HepG2 (cell line): ENCODE data around the gene CD40. TPM values are rescaled to one million over a fixed set of nuclear protein-coding genes. Genes with fewer than 3 reads are reported as not detected.
A peak's percentile ranks its signal among the peaks of the same experiment; 100 is the strongest.

Source experiments
- ATF7-NPFF ChIP-seq: sonication (generic); formaldehyde crosslinking; IDR thresholded peaks from 2 replicates; pipeline ENCODE4 v1.8.1; 2023; ENCODE audit warnings: mild to moderate bottlenecking, low read depth, missing genetic modification reagents, moderate library complexity
- BRF2 ChIP-seq: sonication (generic); formaldehyde crosslinking; IDR thresholded peaks from 2 replicates; pipeline ENCODE4 v1.8.1; 2022; ENCODE audit warnings: mild to moderate bottlenecking, missing genetic modification reagents
- CCAR2 ChIP-seq: fragments of 200-400 bp; formaldehyde crosslinking; optimal IDR thresholded peaks from 2 replicates; pipeline ENCODE3; 2018; ENCODE audit warnings: low read depth, mild to moderate bottlenecking, low read length, moderate library complexity
- FOXO1 ChIP-seq: sonication (generic); formaldehyde crosslinking; IDR thresholded peaks from 2 replicates; pipeline ENCODE4 v1.4.0; 2020; ENCODE audit warnings: missing genetic modification reagents
- IRX3 ChIP-seq: sonication (generic); formaldehyde crosslinking; IDR thresholded peaks from 2 replicates; pipeline ENCODE4 v1.8.1; 2023; ENCODE audit warnings: mild to moderate bottlenecking, low read depth, missing genetic modification reagents, borderline replicate concordance
- NR2C2 ChIP-seq: sonication (generic); formaldehyde crosslinking; IDR thresholded peaks from 2 replicates; pipeline ENCODE4 v1.4.0; 2020; ENCODE audit warnings: missing genetic modification reagents, mild to moderate bottlenecking, moderate library complexity, borderline replicate concordance
- RFXANK ChIP-seq: IDR thresholded peaks from 2 replicates; pipeline ENCODE4 v1.6.1; 2016
- TIGD3 ChIP-seq: sonication (generic); formaldehyde crosslinking; IDR thresholded peaks from 2 replicates; pipeline ENCODE4 v1.5.1; 2020; ENCODE audit warnings: mild to moderate bottlenecking, missing genetic modification reagents, borderline replicate concordance
- ZBTB21 ChIP-seq: sonication (generic); formaldehyde crosslinking; IDR thresholded peaks from 2 replicates; pipeline ENCODE4 v1.4.0; 2020; ENCODE audit warnings: missing genetic modification reagents
- ZMYM3 ChIP-seq: sonication (generic); formaldehyde crosslinking; IDR thresholded peaks from 2 replicates; pipeline ENCODE4 v1.5.1; 2020; ENCODE audit warnings: mild to moderate bottlenecking, missing genetic modification reagents
- ZNF264 ChIP-seq: sonication (generic); formaldehyde crosslinking; IDR thresholded peaks from 2 replicates; pipeline ENCODE4 v1.4.0; 2020; ENCODE audit warnings: missing genetic modification reagents
- ZNF430 ChIP-seq: sonication (generic); formaldehyde crosslinking; IDR thresholded peaks from 2 replicates; pipeline ENCODE4 v1.9.0; 2021; ENCODE audit warnings: mild to moderate bottlenecking, missing genetic modification reagents
- ZNF597 ChIP-seq: sonication (generic); formaldehyde crosslinking; IDR thresholded peaks from 2 replicates; pipeline ENCODE4 v1.5.0; 2020; ENCODE audit warnings: missing genetic modification reagents
- polyA plus RNA-seq, 8 experiments: library from polyadenylated mRNA; depleted of rRNA in 3 of 8; stranded (reverse) in 7 of 8; unstranded in 1 of 8; fragments of >200 nt; fragmentation: Illumina TruSeq in 4 of 8; extraction: Trizol in 4 of 8; gene quantifications; 2 replicates each; pipeline versions ENCODE4 v1.2.1 to v1.2.3, GENCODE V29; 2011 to 2016; ENCODE audit warnings: low read depth in 4 of 8, missing spikeins in 1 of 8, mixed read lengths in 1 of 8; ENCODE audit not compliant: insufficient read depth in 1 of 8
- total RNA-seq, 5 experiments: library from RNA; depleted of rRNA; stranded (reverse); fragments of >200 nt; fragmentation: Illumina TruSeq; extraction: Trizol; gene quantifications; 2 replicates each; pipeline ENCODE4 v1.2.3, GENCODE V29; 2016; ENCODE audit warnings: low read depth in 1 of 5
- TF ChIP-seq, protein P1 (sequence below): sonication (generic); formaldehyde crosslinking; conservative IDR thresholded peaks from 2 replicates; pipeline ENCODE4 v1.4.0; 2020; ENCODE audit warnings: missing genetic modification reagents
- TF ChIP-seq, protein P2 (sequence below): sonication (generic); formaldehyde crosslinking; IDR thresholded peaks from 2 replicates; pipeline ENCODE4 v1.8.1; 2022; ENCODE audit warnings: low read depth, mild to moderate bottlenecking, missing genetic modification reagents
- TF ChIP-seq, protein P3 (sequence below): sonication (generic); formaldehyde crosslinking; IDR thresholded peaks from 2 replicates; pipeline ENCODE4 v1.4.0; 2020; ENCODE audit warnings: missing genetic modification reagents, borderline replicate concordance

The CD40 gene
- total and polyA plus RNA-seq, 2 of the 13 experiments (the other 11 are each of a cell fraction or from before 2014, with no cell fraction given) = 4.6 to 13.4 TPM

- TF ChIP-seq, protein P1, sequence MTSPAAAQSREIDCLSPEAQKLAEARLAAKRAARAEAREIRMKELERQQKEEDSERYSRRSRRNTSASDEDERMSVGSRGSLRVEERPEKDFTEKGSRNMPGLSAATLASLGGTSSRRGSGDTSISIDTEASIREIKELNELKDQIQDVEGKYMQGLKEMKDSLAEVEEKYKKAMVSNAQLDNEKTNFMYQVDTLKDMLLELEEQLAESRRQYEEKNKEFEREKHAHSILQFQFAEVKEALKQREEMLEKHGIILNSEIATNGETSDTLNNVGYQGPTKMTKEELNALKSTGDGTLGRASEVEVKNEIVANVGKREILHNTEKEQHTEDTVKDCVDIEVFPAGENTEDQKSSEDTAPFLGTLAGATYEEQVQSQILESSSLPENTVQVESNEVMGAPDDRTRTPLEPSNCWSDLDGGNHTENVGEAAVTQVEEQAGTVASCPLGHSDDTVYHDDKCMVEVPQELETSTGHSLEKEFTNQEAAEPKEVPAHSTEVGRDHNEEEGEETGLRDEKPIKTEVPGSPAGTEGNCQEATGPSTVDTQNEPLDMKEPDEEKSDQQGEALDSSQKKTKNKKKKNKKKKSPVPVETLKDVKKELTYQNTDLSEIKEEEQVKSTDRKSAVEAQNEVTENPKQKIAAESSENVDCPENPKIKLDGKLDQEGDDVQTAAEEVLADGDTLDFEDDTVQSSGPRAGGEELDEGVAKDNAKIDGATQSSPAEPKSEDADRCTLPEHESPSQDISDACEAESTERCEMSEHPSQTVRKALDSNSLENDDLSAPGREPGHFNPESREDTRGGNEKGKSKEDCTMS = no peak
- TF ChIP-seq BRF2 (CRISPR knock-in tag) (no peak), ZBTB21 (CRISPR knock-in tag) (no peak), ATF7-NPFF (CRISPR knock-in tag) (no peak), ZNF597 (no peak), RFXANK (CRISPR knock-in tag) (no peak), TIGD3 (no peak), ZNF264 (CRISPR knock-in tag) (no peak), FOXO1 (CRISPR knock-in tag) (peak; percentile 55; the same call in 1 of the 2 replicates), NR2C2 (CRISPR knock-in tag) (no peak), CCAR2 (no peak), ZNF430 (CRISPR knock-in tag) (no peak), IRX3 (CRISPR knock-in tag) (no peak), ZMYM3 (CRISPR knock-in tag) (peak; percentile 88)
- TF ChIP-seq, protein P2, sequence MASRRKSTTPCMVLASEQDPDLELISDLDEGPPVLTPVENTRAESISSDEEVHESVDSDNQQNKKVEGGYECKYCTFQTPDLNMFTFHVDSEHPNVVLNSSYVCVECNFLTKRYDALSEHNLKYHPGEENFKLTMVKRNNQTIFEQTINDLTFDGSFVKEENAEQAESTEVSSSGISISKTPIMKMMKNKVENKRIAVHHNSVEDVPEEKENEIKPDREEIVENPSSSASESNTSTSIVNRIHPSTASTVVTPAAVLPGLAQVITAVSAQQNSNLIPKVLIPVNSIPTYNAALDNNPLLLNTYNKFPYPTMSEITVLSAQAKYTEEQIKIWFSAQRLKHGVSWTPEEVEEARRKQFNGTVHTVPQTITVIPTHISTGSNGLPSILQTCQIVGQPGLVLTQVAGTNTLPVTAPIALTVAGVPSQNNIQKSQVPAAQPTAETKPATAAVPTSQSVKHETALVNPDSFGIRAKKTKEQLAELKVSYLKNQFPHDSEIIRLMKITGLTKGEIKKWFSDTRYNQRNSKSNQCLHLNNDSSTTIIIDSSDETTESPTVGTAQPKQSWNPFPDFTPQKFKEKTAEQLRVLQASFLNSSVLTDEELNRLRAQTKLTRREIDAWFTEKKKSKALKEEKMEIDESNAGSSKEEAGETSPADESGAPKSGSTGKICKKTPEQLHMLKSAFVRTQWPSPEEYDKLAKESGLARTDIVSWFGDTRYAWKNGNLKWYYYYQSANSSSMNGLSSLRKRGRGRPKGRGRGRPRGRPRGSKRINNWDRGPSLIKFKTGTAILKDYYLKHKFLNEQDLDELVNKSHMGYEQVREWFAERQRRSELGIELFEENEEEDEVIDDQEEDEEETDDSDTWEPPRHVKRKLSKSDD (CRISPR knock-in tag) = no peak
- TF ChIP-seq, protein P3, sequence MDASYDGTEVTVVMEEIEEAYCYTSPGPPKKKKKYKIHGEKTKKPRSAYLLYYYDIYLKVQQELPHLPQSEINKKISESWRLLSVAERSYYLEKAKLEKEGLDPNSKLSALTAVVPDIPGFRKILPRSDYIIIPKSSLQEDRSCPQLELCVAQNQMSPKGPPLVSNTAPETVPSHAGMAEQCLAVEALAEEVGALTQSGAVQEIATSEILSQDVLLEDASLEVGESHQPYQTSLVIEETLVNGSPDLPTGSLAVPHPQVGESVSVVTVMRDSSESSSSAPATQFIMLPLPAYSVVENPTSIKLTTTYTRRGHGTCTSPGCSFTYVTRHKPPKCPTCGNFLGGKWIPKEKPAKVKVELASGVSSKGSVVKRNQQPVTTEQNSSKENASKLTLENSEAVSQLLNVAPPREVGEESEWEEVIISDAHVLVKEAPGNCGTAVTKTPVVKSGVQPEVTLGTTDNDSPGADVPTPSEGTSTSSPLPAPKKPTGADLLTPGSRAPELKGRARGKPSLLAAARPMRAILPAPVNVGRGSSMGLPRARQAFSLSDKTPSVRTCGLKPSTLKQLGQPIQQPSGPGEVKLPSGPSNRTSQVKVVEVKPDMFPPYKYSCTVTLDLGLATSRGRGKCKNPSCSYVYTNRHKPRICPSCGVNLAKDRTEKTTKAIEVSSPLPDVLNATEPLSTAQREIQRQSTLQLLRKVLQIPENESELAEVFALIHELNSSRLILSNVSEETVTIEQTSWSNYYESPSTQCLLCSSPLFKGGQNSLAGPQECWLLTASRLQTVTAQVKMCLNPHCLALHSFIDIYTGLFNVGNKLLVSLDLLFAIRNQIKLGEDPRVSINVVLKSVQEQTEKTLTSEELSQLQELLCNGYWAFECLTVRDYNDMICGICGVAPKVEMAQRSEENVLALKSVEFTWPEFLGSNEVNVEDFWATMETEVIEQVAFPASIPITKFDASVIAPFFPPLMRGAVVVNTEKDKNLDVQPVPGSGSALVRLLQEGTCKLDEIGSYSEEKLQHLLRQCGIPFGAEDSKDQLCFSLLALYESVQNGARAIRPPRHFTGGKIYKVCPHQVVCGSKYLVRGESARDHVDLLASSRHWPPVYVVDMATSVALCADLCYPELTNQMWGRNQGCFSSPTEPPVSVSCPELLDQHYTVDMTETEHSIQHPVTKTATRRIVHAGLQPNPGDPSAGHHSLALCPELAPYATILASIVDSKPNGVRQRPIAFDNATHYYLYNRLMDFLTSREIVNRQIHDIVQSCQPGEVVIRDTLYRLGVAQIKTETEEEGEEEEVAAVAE (CRISPR knock-in tag) = no peak
These were observed 8.4 kb downstream of the CD40 start (continued) for GRCh38 chr20:46126440-46127056.
